CD8-positive, alpha-beta memory T cell (primary cell): Measurements from ENCODE around the gene WNT9B. TPM values are rescaled to one million over a fixed set of nuclear protein-coding genes. Genes with fewer than 3 reads are reported as not detected.
A peak's percentile ranks its signal among the peaks of the same experiment; 100 is the strongest.

Experiments
- CTCF ChIA-PET: fragments of 350-600 bp; sonication (Branson Sonifier 250); formaldehyde crosslinking; loops from one replicate; lab custom pipeline; 2021; ENCODE audit warnings: antibody characterized with exemption; lab: Charles Lee
- POLR2A ChIA-PET: fragments of 350-600 bp; sonication (Branson Sonifier 250); formaldehyde crosslinking; loops from one replicate; lab custom pipeline; 2021; ENCODE audit warnings: antibody characterized with exemption; lab: Charles Lee
- DNase-seq, 5 donors: peaks; one replicate each; pipeline versions ENCODE4 v3.0.0 to v3.0.0-alpha.2; 2020 to 2022; ENCODE audit warnings: mixed read lengths in 1 of 5
- H3K27ac ChIP-seq: one replicate; pipeline ENCODE4 v1.7.0; 2013; ENCODE audit warnings: low read depth, mild to moderate bottlenecking, low read length, moderate library complexity
- H3K27me3 ChIP-seq: 2 replicates; pipeline ENCODE4 v1.7.0; 2013; ENCODE audit warnings: low read length, mild to moderate bottlenecking; ENCODE audit not compliant: insufficient read depth, poor library complexity, severe bottlenecking
- H3K36me3 ChIP-seq: 2 replicates; pipeline ENCODE4 v1.7.0; 2013; ENCODE audit warnings: mild to moderate bottlenecking, low read length, moderate library complexity; ENCODE audit not compliant: insufficient read depth
- H3K4me1 ChIP-seq: 2 replicates; pipeline ENCODE4 v1.7.0; 2013; ENCODE audit warnings: mild to moderate bottlenecking, low read length, moderate library complexity; ENCODE audit not compliant: insufficient read depth
- H3K4me3 ChIP-seq: 2 replicates; pipeline ENCODE4 v1.7.0; 2013; ENCODE audit warnings: mild to moderate bottlenecking, low read length
- H3K9me3 ChIP-seq: 2 replicates; pipeline ENCODE4 v1.7.0; 2013; ENCODE audit warnings: mild to moderate bottlenecking, low read length
- H3K27ac Mint-ChIP-seq, 8 donors: one replicate each; pipeline ENCODE4 v1.8.0; 2020 to 2021; ENCODE audit warnings: mixed read lengths in 8 of 8, mild to moderate bottlenecking in 6 of 8, inconsistent platforms in 3 of 8, moderate library complexity in 3 of 8
- H3K27me3 Mint-ChIP-seq, 2 donors: one replicate each; pipeline ENCODE4 v1.8.0; 2020 to 2021; ENCODE audit warnings: mixed read lengths in 2 of 2, mild to moderate bottlenecking in 1 of 2, moderate library complexity in 1 of 2
- H3K36me3 Mint-ChIP-seq, 3 donors: one replicate each; pipeline ENCODE4 v1.8.0; 2020 to 2021; ENCODE audit warnings: mixed read lengths in 3 of 3, inconsistent platforms in 1 of 3, mild to moderate bottlenecking in 1 of 3
- H3K4me1 Mint-ChIP-seq, 3 donors: one replicate each; pipeline ENCODE4 v1.8.0; 2020 to 2021; ENCODE audit warnings: mixed read lengths in 3 of 3, inconsistent platforms in 1 of 3, mild to moderate bottlenecking in 1 of 3
- H3K4me3 Mint-ChIP-seq, 7 donors: one replicate each; pipeline ENCODE4 v1.8.0; 2020 to 2021; ENCODE audit warnings: mixed read lengths in 7 of 7, mild to moderate bottlenecking in 6 of 7, moderate library complexity in 4 of 7, inconsistent platforms in 2 of 7
- H3K9me3 Mint-ChIP-seq, 5 donors: one replicate each; pipeline ENCODE4 v1.8.0; 2020 to 2022; ENCODE audit warnings: mixed read lengths in 5 of 5, mild to moderate bottlenecking in 3 of 5, moderate library complexity in 2 of 5, inconsistent platforms in 1 of 5
- polyA plus RNA-seq: library from polyadenylated mRNA; unstranded; fragments of 300-500 nt; fragmentation: Illumina TruSeq; gene quantifications from one replicate; pipeline ENCODE4 v1.2.3, GENCODE V29; 2021
- total RNA-seq, 2 experiments: library from RNA; stranded (reverse); gene quantifications; one replicate each; pipeline ENCODE4 v1.2.3, GENCODE V29; 2021

WNT9B gene
- total and polyA plus RNA-seq, 3 experiments from 2014 or later = not detected

GRCh38 chr17:46925185-46925868, 73.9 kb downstream of the WNT9B start:
- no peak for DNase-seq
- Histone ChIP-seq H3K36me3 (peaks cover 10% of the 10 kb centered on the region), H3K4me3 (no peak overlapping the region), H3K9me3 (no peaks in the 10 kb centered on the region), H3K4me1 (peaks cover 41% of the 10 kb centered on the region), H3K27me3 (no peaks in the 10 kb centered on the region), H3K27ac (no peak overlapping the region)
- Mint-ChIP-seq H3K27me3 (no peaks in the 10 kb centered on the region), H3K9me3 (no peaks in the 10 kb centered on the region), H3K36me3 (peaks cover 0 to 37% (median 6%) of the 10 kb centered on the region in 3 donors), H3K27ac (peak overlapping the region in 6 of 8 donors; percentile 17 to 96 (median 58)), H3K4me3 (peak overlapping the region; percentile 17 to 91 (median 38)), H3K4me1 (peaks cover 69 to 78% (median 73%) of the 10 kb centered on the region in 3 donors)
- ChIA-PET POLR2A (interaction anchor here (0.6 kb wide), 1 partner anchor 904 kb away, joined by 5 read pairs; no protein-coding TSS in a partner anchor), CTCF (interaction anchor here (1.4 kb wide), 1 partner anchor 16 kb away, joined by 9 read pairs; no protein-coding TSS in a partner anchor)

- Mint-ChIP-seq H3K27me3 (no peaks in the 10 kb centered on the region), H3K36me3 (peaks cover 0 to 61% (median 18%) of the 10 kb centered on the region in 3 donors), H3K4me1 (peaks cover 54 to 61% (median 55%) of the 10 kb centered on the region in 3 donors), H3K27ac (peak overlapping the region in 4 of 8 donors; percentile 4 to 72 (median 24)), H3K4me3 (no peak overlapping the region), H3K9me3 (no peaks in the 10 kb centered on the region)
- Histone ChIP-seq H3K9me3 (no peaks in the 10 kb centered on the region), H3K36me3 (peaks cover 40% of the 10 kb centered on the region), H3K27me3 (no peaks in the 10 kb centered on the region), H3K4me3 (no peak overlapping the region), H3K4me1 (peaks cover 41% of the 10 kb centered on the region), H3K27ac (no peak overlapping the region)
- ChIA-PET POLR2A (no interaction called here), CTCF (no interaction called here)
- no peak for DNase-seq
Measured at GRCh38 chr17:46928467-46929261, 77.3 kb downstream of the WNT9B start.

- ChIA-PET POLR2A (no interaction called here), CTCF (interaction anchor here (1.9 kb wide), 1 partner anchor 12 kb away, joined by 7 read pairs; no protein-coding TSS in a partner anchor)
- peaks cover 0 to 68% (median 22%) of the 10 kb centered on the region in 3 donors for H3K36me3 Mint-ChIP-seq
- H3K4me1 Mint-ChIP-seq = peaks cover 47 to 54% (median 49%) of the 10 kb centered on the region in 3 donors
- H3K9me3 Mint-ChIP-seq = no peaks in the 10 kb centered on the region
- no peaks in the 10 kb centered on the region for H3K27me3 ChIP-seq
- H3K36me3 ChIP-seq = peaks cover 48% of the 10 kb centered on the region
- no peaks in the 10 kb centered on the region for H3K27me3 Mint-ChIP-seq
- DNase-seq = no peak
- H3K4me3 ChIP-seq = no peak overlapping the region
- H3K4me1 ChIP-seq = peaks cover 34% of the 10 kb centered on the region
- no peaks in the 10 kb centered on the region for H3K9me3 ChIP-seq
- H3K27ac ChIP-seq = no peak overlapping the region
- no peak overlapping the region for H3K27ac Mint-ChIP-seq
- H3K4me3 Mint-ChIP-seq = no peak overlapping the region
Measured at GRCh38 chr17:46929413-46929812, 78.0 kb downstream of the WNT9B start.

GRCh38 chr17:46930051-46930450, 78.7 kb downstream of the WNT9B start:
- peaks cover 40 to 48% (median 42%) of the 10 kb centered on the region in 3 donors for H3K4me1 Mint-ChIP-seq
- peaks cover 54% of the 10 kb centered on the region for H3K36me3 ChIP-seq
- H3K36me3 Mint-ChIP-seq = peaks cover 0 to 74% (median 24%) of the 10 kb centered on the region in 3 donors
- POLR2A ChIA-PET = no interaction called here
- peaks cover 28% of the 10 kb centered on the region for H3K4me1 ChIP-seq
- peak overlapping the region in 3 of 8 donors; percentile 15 to 52 (median 29) for H3K27ac Mint-ChIP-seq
- DNase-seq = no peak
- no peak overlapping the region for H3K27ac ChIP-seq
- no peaks in the 10 kb centered on the region for H3K27me3 Mint-ChIP-seq
- H3K9me3 Mint-ChIP-seq = no peaks in the 10 kb centered on the region
- no peaks in the 10 kb centered on the region for H3K27me3 ChIP-seq
- no peaks in the 10 kb centered on the region for H3K9me3 ChIP-seq
- no peak overlapping the region for H3K4me3 ChIP-seq
- no peak overlapping the region for H3K4me3 Mint-ChIP-seq
- CTCF ChIA-PET = interaction anchor here (1.9 kb wide), 1 partner anchor 12 kb away, joined by 7 read pairs; no protein-coding TSS in a partner anchor

GRCh38 chr17:46931596-46931995, 80.2 kb downstream of the WNT9B start:
- Histone ChIP-seq H3K27me3 (no peaks in the 10 kb centered on the region), H3K9me3 (no peaks in the 10 kb centered on the region), H3K36me3 (peaks cover 66% of the 10 kb centered on the region), H3K27ac (no peak overlapping the region), H3K4me1 (peaks cover 13% of the 10 kb centered on the region), H3K4me3 (no peak overlapping the region)
- Mint-ChIP-seq H3K4me1 (peaks cover 25 to 32% (median 28%) of the 10 kb centered on the region in 3 donors), H3K36me3 (peaks cover 0 to 80% (median 24%) of the 10 kb centered on the region in 3 donors), H3K9me3 (no peaks in the 10 kb centered on the region), H3K27me3 (no peaks in the 10 kb centered on the region), H3K4me3 (no peak overlapping the region), H3K27ac (no peak overlapping the region)
- DNase-seq = no peak
- ChIA-PET CTCF (no interaction called here), POLR2A (no interaction called here)

GRCh38 chr17:46935658-46936266, 84.4 kb downstream of the WNT9B start:
- DNase-seq = no peak
- Histone ChIP-seq H3K9me3 (no peaks in the 10 kb centered on the region), H3K27ac (no peak overlapping the region), H3K27me3 (no peaks in the 10 kb centered on the region), H3K4me1 (no peaks in the 10 kb centered on the region), H3K36me3 (peaks cover 72% of the 10 kb centered on the region), H3K4me3 (no peak overlapping the region)
- no peak overlapping the region for H3K4me3 Mint-ChIP-seq
- no peaks in the 10 kb centered on the region for H3K27me3 Mint-ChIP-seq
- H3K4me1 Mint-ChIP-seq = no peaks in the 10 kb centered on the region
- POLR2A ChIA-PET = no interaction called here
- CTCF ChIA-PET = no interaction called here
- no peak overlapping the region for H3K27ac Mint-ChIP-seq
- H3K36me3 Mint-ChIP-seq = peaks cover 4 to 98% (median 32%) of the 10 kb centered on the region in 3 donors
- H3K9me3 Mint-ChIP-seq = no peaks in the 10 kb centered on the region
